Measurements from ENCODE around the gene CATSPERZ. TPM values are rescaled to one million over a fixed set of nuclear protein-coding genes. Genes with fewer than 3 reads are reported as not detected.

Gene CATSPERZ
- total and polyA plus RNA-seq, 2 of the 13 experiments (the other 11 are each of a cell fraction or from before 2014, with no cell fraction given) = 0.22 to 0.48 TPM

- TF ChIP-seq HNF4G (IDR thresholded peaks at IDR 0.05; ENCODE audit: borderline replicate concordance, low read depth, low read length) (no peak), HNF4G (CRISPR knock-in tag; IDR thresholded peaks at IDR 0.05; ENCODE audit: borderline replicate concordance, low read depth) (no peak), ZEB1 (IDR thresholded peaks at IDR 0.05; ENCODE audit: insufficient replicate concordance, low read depth) (no peak), XRCC5 (optimal IDR thresholded peaks at IDR 0.05; ENCODE audit: low read length) (peak; percentile 38), RBAK (CRISPR knock-in tag; IDR thresholded peaks at IDR 0.05) (no peak), PRPF4 (IDR thresholded peaks at IDR 0.05; ENCODE audit: low read depth, low read length, poor library complexity, severe bottlenecking) (no peak), GZF1 (CRISPR knock-in tag; IDR thresholded peaks at IDR 0.05) (no peak), DNMT3B (CRISPR knock-in tag; conservative IDR thresholded peaks at IDR 0.05) (no peak), SP4 (CRISPR knock-in tag; IDR thresholded peaks at IDR 0.05) (no peak), NFE2L1 (CRISPR knock-in tag; IDR thresholded peaks at IDR 0.05; ENCODE audit: borderline replicate concordance) (no peak), ZNF530 (CRISPR knock-in tag; IDR thresholded peaks at IDR 0.05; ENCODE audit: low read depth) (no peak), RERE (CRISPR knock-in tag; IDR thresholded peaks at IDR 0.05; ENCODE audit: low read depth) (no peak), ZNF75D (CRISPR knock-in tag; IDR thresholded peaks at IDR 0.05; ENCODE audit: borderline replicate concordance) (no peak), TBP (CRISPR knock-in tag; IDR thresholded peaks at IDR 0.05) (no peak), ZNF292 (CRISPR knock-in tag; IDR thresholded peaks at IDR 0.05; ENCODE audit: borderline replicate concordance, low read depth) (no peak), PCBP1 (IDR thresholded peaks at IDR 0.05; ENCODE audit: borderline replicate concordance, low read depth, low read length) (no peak), DBP (CRISPR knock-in tag; IDR thresholded peaks at IDR 0.05; ENCODE audit: not compliant biosample characterization) (no peak), CEBPB (IDR thresholded peaks at IDR 0.05; ENCODE audit: borderline replicate concordance, low read depth, low read length) (peak; percentile 94), ZNF274 (CRISPR knock-in tag; IDR thresholded peaks at IDR 0.05) (no peak), ZNF17 (CRISPR knock-in tag; IDR thresholded peaks at IDR 0.05) (no peak)
- TF ChIP-seq, protein P1, sequence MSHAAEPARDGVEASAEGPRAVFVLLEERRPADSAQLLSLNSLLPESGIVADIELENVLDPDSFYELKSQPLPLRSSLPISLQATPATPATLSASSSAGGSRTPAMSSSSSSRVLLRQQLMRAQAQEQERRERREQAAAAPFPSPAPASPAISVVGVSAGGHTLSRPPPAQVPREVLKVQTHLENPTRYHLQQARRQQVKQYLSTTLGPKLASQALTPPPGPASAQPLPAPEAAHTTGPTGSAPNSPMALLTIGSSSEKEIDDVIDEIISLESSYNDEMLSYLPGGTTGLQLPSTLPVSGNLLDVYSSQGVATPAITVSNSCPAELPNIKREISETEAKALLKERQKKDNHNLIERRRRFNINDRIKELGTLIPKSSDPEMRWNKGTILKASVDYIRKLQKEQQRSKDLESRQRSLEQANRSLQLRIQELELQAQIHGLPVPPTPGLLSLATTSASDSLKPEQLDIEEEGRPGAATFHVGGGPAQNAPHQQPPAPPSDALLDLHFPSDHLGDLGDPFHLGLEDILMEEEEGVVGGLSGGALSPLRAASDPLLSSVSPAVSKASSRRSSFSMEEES (CRISPR knock-in tag; IDR thresholded peaks at IDR 0.05) = no peak
These were observed 34.9 kb downstream of the CATSPERZ start (continued) for GRCh38 chr11:64334764-64335735.

Data from HepG2 (cell line).